GM03348 (cell line): ENCODE data around the gene GLYR1.

Experiments
- DNase-seq: peaks from one replicate; pipeline ENCODE4 v3.0.0; 2012; ENCODE audit warnings: low spot score

GLYR1 gene

DNA sequence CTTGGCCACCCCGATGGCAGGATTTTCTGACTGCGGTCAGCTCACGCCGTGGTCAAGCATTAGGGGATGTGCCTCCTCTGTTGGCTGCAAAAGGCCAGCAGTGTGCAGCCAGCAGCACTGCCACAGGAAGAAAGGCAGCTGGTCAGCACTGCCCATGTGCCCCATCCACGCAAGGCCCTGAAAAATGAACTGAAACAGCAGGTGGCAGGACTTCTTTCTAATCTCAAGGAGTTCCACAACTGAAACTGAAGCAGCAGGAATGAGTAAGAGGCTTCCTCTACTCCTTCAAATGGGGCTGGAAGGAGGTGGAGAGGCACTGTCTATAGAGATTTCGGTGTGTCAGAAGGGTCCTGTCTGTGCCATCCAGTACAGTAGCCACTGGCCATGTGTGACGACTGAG, 83.3 kb downstream of the GLYR1 start:
- DNase-seq, result no peak

- DNase-seq, result no peak
These were observed 84.9 kb downstream of the GLYR1 start for GRCh38 chr16:4762205-4762604.

- DNase-seq, result no peak
These were observed 86.7 kb downstream of the GLYR1 start for GRCh38 chr16:4760221-4760910.

- no peak for DNase-seq
These were observed 91.4 kb downstream of the GLYR1 start for GRCh38 chr16:4755687-4756086.

DNA sequence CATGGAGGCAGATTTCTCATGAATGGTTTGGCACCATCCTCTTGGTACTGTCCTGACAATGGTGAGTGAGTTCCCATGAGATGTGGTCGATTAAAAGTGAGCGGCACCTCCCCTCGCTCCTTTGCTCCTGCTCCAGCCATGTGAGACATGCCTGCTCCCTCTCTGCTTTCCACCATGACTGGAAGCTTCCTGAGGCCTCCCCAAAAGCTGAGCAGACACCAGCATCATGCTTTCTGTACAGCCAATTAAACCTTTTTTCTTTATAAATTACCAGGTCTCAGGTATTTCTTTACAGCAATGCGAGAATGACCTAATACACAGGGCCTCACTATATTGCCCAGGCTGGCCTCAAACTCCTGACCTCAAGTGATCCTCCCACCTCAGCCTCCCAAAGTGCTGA, 92.2 kb downstream of the GLYR1 start:
- DNase-seq, result no peak

- no peak for DNase-seq
These were observed 93.9 kb downstream of the GLYR1 start for GRCh38 chr16:4753227-4753626.
